Thyroid gland (tissue), 4 donors: ENCODE results near the gene OSBPL6.

Experiments used
- CTCF ChIP-seq, 6 experiments: fragments of 200-600 bp in 3 of 6; fragments of 450-650 bp in 3 of 6; sonication (generic) in 3 of 6; IDR thresholded peaks; one replicate each; pipeline ENCODE4 v1.5.1; 2016 to 2019; ENCODE audit warnings: antibody characterized with exemption in 6 of 6, mild to moderate bottlenecking in 2 of 6, inconsistent platforms in 1 of 6, moderate library complexity in 1 of 6
- POLR2A ChIP-seq, 2 donors: fragments of 450-650 bp; IDR thresholded peaks; one replicate each; pipeline ENCODE4 v1.6.1; 2017; ENCODE audit warnings: antibody characterized with exemption in 2 of 2, mild to moderate bottlenecking in 2 of 2, moderate library complexity in 1 of 2

GRCh38 chr2:178191004-178191508 is 3.3 kb upstream of the OSBPL6 start:
- TF ChIP-seq POLR2A (IDR thresholded peaks at IDR 0.05) (no peak), CTCF (IDR thresholded peaks at IDR 0.05) (no peak)
